HL-60 (cell line): Measurements from ENCODE around the gene EPHA2.

ENCODE experiments used
- DNase-seq, 2 experiments: peaks; one replicate each; pipeline ENCODE4 v3.0.0-alpha.2; 2010 to 2020; ENCODE audit warnings: low read depth in 1 of 2, low spot score in 1 of 2
- H3K27ac ChIP-seq: fragments of 250-450 bp; sonication (Bioruptor Pico); replicated peaks from 2 replicates; pipeline ENCODE4 v1.5.1; 2020; ENCODE audit warnings: mild to moderate bottlenecking, moderate library complexity
- H3K27me3 ChIP-seq: fragments of 250-450 bp; sonication (Bioruptor Pico); 2 replicates; pipeline ENCODE4 v1.5.1; 2021; ENCODE audit warnings: mild to moderate bottlenecking, moderate library complexity; ENCODE audit not compliant: insufficient read depth, poor library complexity, severe bottlenecking
- H3K4me3 ChIP-seq: replicated peaks from 2 replicates; pipeline ENCODE4 v1.5.1; 2011; ENCODE audit warnings: mild to moderate bottlenecking, control low read depth, low read length; ENCODE audit not compliant: insufficient read depth
- GABPA ChIP-seq: IDR thresholded peaks from 2 replicates; pipeline ENCODE4 v1.6.1; 2012; ENCODE audit warnings: low read depth
- POLR2AphosphoS5 ChIP-seq: IDR thresholded peaks from 2 replicates; pipeline ENCODE4 v1.6.1; 2012; ENCODE audit warnings: low read depth
- SPI1 ChIP-seq: IDR thresholded peaks from 2 replicates; pipeline ENCODE4 v1.6.1; 2012; ENCODE audit warnings: low read depth, mild to moderate bottlenecking, borderline replicate concordance
- TF ChIP-seq, protein P1 (sequence below): IDR thresholded peaks from 2 replicates; pipeline ENCODE4 v1.6.1; 2012; ENCODE audit warnings: low read depth; ENCODE audit not compliant: insufficient replicate concordance
- TF ChIP-seq, protein P2 (sequence below): IDR thresholded peaks from one replicate; pipeline ENCODE4 v1.5.1; 2011; ENCODE audit warnings: low read length, control low read depth, inconsistent platforms; ENCODE audit not compliant: insufficient read depth

The EPHA2 gene

DNA sequence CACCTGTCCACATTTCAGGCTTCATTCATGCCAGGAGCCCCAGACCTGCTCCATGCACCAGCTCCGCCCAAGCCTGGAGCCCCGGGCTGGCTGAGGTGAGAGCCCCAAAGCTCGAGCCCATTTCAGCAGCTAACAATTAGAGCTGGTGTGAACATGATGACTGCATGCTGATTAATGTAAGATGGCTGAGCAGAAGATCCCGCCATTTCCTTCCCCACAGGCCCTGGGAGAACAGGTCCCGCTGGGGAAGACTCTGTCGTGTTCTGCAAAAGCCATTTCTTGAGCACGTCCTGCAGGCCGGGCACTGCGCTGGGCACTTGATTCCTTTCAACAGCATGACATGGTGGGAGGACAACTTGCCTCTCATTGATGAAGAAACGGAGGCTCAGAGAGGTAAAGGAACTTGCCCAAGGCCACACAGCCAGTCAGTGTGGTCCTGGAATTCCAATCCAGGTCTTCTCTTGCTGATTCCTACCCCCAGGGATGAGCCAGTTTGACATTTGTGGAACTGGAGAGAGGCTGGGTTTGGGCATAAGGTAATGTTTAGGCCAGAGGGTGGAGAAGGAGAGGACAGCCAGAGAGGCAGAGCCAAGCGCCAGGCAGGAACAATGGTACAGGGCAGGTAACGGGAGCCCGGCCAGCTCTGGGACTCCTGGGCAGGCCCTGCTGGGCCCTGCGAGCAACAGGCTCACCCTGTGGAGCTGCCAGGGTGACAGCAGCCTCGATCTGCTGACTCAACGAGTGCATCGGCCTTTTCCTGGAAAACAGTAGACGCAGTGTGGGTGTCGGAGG lies 28.1 kb upstream of the EPHA2 start:
- H3K27ac ChIP-seq, result no peak overlapping the region
- no peak for DNase-seq
- H3K27me3 ChIP-seq, result no peaks in the 10 kb centered on the region
- TF ChIP-seq SPI1, result no peak
- H3K4me3 ChIP-seq, result no peak overlapping the region

DNA sequence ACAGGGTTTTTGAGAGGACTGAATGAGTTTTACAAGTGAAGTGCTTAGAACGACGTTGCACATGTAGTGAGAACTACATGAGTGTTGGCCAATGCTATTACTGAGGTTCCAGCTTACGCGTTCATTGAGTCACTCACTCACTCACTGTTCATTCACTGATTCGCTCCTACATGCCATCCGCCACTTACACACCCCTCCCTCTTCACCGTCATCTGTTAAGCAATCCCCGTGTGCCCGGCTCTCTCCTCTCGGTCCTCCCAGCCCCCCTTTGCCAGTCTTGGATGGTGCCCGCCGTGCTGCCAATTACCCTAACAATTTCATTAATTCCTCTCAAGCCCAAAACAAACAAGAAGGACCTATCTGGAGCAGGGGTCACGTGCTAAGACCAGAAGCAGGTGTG lies 27.3 kb upstream of the EPHA2 start:
- TF ChIP-seq SPI1 (no peak), POLR2AphosphoS5 (no peak), GABPA (no peak)
- TF ChIP-seq, protein P1, sequence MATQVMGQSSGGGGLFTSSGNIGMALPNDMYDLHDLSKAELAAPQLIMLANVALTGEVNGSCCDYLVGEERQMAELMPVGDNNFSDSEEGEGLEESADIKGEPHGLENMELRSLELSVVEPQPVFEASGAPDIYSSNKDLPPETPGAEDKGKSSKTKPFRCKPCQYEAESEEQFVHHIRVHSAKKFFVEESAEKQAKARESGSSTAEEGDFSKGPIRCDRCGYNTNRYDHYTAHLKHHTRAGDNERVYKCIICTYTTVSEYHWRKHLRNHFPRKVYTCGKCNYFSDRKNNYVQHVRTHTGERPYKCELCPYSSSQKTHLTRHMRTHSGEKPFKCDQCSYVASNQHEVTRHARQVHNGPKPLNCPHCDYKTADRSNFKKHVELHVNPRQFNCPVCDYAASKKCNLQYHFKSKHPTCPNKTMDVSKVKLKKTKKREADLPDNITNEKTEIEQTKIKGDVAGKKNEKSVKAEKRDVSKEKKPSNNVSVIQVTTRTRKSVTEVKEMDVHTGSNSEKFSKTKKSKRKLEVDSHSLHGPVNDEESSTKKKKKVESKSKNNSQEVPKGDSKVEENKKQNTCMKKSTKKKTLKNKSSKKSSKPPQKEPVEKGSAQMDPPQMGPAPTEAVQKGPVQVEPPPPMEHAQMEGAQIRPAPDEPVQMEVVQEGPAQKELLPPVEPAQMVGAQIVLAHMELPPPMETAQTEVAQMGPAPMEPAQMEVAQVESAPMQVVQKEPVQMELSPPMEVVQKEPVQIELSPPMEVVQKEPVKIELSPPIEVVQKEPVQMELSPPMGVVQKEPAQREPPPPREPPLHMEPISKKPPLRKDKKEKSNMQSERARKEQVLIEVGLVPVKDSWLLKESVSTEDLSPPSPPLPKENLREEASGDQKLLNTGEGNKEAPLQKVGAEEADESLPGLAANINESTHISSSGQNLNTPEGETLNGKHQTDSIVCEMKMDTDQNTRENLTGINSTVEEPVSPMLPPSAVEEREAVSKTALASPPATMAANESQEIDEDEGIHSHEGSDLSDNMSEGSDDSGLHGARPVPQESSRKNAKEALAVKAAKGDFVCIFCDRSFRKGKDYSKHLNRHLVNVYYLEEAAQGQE, result no peak
- TF ChIP-seq, protein P2, sequence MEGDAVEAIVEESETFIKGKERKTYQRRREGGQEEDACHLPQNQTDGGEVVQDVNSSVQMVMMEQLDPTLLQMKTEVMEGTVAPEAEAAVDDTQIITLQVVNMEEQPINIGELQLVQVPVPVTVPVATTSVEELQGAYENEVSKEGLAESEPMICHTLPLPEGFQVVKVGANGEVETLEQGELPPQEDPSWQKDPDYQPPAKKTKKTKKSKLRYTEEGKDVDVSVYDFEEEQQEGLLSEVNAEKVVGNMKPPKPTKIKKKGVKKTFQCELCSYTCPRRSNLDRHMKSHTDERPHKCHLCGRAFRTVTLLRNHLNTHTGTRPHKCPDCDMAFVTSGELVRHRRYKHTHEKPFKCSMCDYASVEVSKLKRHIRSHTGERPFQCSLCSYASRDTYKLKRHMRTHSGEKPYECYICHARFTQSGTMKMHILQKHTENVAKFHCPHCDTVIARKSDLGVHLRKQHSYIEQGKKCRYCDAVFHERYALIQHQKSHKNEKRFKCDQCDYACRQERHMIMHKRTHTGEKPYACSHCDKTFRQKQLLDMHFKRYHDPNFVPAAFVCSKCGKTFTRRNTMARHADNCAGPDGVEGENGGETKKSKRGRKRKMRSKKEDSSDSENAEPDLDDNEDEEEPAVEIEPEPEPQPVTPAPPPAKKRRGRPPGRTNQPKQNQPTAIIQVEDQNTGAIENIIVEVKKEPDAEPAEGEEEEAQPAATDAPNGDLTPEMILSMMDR, result no peak
- Histone ChIP-seq H3K27ac (no peak overlapping the region), H3K4me3 (no peak overlapping the region), H3K27me3 (no peaks in the 10 kb centered on the region)
- no peak for DNase-seq

DNA sequence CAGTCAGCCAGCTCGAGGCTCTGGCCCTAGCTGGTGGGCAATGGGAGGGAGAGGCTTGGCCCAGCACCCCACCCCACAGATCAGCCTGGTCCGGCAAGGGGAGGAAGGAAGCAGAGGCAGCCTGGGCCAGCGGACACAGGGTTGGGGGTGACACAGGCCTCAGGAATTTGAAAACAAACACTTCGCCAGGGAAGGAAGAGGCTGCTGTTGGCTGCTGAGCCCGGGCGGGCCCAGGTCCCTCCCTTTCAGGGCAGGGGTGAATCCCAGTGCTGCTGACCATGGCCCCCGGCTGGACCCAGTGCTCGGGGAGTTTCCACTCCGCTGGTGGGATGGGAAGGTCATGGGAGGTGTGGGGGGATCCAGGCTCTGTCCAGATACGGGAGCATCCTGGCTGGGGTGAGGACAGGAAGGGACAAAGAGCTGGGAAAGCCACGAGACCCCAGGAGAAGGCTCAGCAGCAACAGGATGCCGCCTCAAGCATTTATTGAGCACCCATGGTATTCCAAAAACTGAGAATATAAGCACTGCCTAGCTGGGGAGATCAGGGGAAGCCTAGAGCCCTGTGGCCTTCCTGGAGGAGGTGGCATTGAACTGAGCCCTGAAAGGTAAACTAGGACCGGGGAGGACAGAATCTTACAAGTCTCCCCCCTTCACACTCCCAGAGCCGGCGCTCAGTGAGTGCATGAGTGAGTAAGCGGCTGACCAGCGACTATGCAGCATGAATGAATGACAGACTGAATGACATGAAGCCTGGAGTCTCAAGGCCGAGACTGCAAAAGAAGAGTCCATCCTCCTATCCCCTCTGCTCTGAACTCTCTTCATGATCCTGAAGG lies 26.2 kb upstream of the EPHA2 start:
- no peaks in the 10 kb centered on the region for H3K27me3 ChIP-seq
- no peak overlapping the region for H3K4me3 ChIP-seq
- TF ChIP-seq, protein P2, result no peak
- TF ChIP-seq SPI1, result no peak
- TF ChIP-seq POLR2AphosphoS5, result no peak
- no peak for TF ChIP-seq GABPA
- TF ChIP-seq, protein P1, result no peak
- H3K27ac ChIP-seq, result no peak overlapping the region
- DNase-seq, result no peak

DNA sequence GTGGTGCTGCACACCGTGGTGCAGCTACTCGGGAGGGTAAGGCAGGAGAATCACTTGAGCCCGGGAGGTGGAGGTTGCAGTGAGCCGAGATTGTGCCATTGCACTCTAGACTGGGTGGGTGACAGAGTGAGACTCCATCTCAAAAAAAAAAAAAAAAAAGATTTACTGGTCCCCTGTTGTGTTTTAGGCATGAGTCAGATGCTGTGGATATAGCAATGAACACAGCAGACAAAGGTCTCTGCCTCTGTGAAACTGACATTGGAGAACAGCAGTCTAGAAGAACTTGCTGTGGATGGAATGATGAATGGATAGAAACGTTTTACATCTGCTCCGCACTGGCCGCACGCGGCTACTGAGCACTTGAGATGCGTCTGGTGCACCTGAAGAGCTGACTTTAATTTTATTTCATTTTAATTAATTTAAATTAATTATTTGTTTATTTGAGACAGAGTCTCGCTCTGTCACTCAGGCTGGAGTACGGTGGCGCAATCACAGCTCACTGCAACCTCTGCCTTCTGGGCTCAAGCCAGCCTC lies 24.5 kb upstream of the EPHA2 start:
- no peak for TF ChIP-seq SPI1
- TF ChIP-seq, protein P2, result no peak
- TF ChIP-seq GABPA, result no peak
- no peak for TF ChIP-seq POLR2AphosphoS5
- TF ChIP-seq, protein P1, result no peak
- Histone ChIP-seq H3K27ac (no peak overlapping the region), H3K27me3 (no peaks in the 10 kb centered on the region), H3K4me3 (no peak overlapping the region)
- no peak for DNase-seq
